Skin of body (tissue), 2 donors: Measurements from ENCODE around the gene PTGR2. TPM values are rescaled to one million over a fixed set of nuclear protein-coding genes. Genes with fewer than 3 reads are reported as not detected.
"Not testable (repeated sequence)": the region's sequence is repeated elsewhere in the genome, so short reads cannot be mapped to it uniquely, and the experiment has no call there.

Source experiments
- DNase-seq: peaks from one replicate; lab custom pipeline; 2025; lab: John Stamatoyannopoulos, UW
- total RNA-seq: library from RNA; depleted of rRNA; stranded (reverse); fragments of >200 nt; gene quantifications from one replicate; pipeline ENCODE4 v1.2.3, GENCODE V29; 2014

The PTGR2 gene
- total RNA-seq, result 3.7 TPM

DNA sequence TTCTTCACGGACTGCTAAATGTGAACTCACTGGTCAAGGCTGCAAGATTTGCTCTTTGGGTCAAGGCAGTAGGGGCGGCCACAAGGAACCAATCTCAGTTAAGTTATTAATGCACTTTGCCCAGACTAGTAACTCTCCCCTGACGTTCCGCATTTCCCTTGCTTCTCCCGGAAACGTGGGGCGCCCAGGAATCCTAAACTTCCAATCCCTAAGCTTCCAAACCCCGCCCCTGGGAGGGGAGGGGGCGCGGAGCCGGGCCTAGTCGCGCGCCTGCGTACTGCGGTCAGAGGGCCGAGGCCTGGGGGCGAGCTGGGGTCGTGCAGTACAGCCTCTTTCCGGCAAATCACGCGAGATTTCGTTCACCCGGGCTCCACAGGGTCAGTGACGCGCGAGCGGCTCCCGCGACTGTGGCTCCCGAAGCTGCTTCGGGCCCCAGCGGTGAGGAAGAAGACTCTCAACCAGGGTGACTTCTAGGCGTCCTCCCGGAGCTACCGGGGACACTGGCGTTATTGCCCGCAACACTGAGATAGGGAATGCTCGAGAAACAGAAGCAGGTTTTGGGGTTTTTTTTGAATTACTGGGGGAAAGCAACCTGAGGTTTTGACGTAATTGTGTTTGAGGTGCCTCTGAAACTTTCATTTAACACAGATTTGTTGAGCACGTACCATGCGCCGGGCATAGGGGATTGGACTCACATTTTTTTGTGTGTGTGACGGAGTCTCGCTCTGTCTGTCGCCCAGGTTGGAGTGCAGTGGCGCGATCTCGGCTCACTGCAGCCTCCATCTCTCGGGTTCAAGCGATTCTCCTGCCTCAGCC lies at the start of gene PTGR2:
Gene PTGR2 (plus strand): TSS at position 265 of the 816 bp plus-strand sequence. CDS start 7,032 bp downstream, outside the sequence.
- DNase-seq, result peak; percentile 96

- DNase-seq, result no peak
Observed at GRCh38 chr14:73802431-73803188, 49.0 kb upstream of the PTGR2 start.

DNA sequence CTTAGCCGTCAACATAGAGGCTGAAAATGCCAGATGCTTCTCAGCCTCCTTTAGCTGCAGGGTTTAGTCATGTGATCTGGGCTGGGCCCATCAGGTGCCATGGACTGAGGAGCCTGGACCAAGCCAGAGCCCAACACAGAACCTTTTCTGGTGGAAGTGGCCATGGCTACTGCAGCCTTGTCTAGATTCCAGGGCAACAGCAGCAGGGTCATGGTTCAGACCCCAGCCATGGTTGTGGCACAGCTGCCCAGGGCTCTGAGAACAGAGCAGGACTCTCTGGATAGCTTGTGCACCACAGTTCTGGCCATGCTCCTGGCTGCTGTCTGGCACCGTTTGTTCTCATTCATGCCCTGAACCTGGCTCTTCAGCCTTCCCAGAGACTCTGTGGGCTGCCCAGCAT lies 47.0 kb upstream of the PTGR2 start:
- DNase-seq, result no peak

DNA sequence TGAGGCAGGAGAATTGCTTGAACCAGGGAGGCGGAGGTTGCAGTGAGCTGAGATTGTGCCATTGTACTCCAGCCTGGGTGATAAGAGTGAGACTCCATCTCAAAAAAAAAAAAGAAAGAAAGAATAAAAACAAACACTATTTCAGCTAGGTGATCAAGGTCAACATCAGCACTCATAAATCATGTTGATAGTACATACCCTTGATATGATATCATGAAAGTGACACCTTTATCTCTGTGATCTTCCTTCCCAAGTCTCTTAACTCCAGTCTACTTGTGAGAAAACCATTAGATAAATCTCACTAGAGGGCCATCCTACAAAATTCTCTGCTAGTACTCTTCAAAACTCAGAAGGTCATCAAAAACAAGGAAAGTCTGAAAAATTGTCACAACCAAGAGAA lies 44.2 kb upstream of the PTGR2 start:
- DNase-seq, result no peak

- DNase-seq, result no peak
Observed at GRCh38 chr14:73809391-73809790, 42.2 kb upstream of the PTGR2 start.

- DNase-seq, result no peak
Observed at GRCh38 chr14:73810478-73811163, 41.0 kb upstream of the PTGR2 start.

- no peak for DNase-seq
Observed at GRCh38 chr14:73811164-73811503, 40.5 kb upstream of the PTGR2 start.

GRCh38 chr14:73814153-73814552 lies 37.5 kb upstream of the PTGR2 start:
- DNase-seq, result no peak

GRCh38 chr14:73815849-73816248 lies 35.8 kb upstream of the PTGR2 start:
- no peak for DNase-seq

DNA sequence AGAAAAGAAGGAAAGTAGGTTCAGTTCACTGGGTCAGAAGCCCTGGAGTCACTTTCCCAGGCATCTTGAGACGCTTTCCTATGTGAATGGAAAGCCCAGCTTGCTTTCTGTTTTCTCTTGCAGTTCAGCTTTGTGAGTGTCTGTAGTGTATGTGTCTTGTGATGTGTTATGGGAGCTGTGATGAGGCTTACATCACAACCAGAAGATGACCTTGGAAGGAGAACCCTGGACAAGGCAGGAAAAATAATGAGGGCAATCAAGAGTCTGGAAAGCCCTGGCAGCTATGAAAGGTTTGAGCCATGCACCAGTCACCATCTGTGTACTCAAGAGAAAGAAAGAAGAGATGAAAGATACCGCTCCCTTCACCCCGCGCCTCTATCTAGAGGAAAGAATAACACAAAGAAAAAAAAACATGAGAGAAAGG lies 35.2 kb upstream of the PTGR2 start:
- DNase-seq, result no peak

GRCh38 chr14:73817020-73817655 lies 34.5 kb upstream of the PTGR2 start:
- DNase-seq, result no peak

DNA sequence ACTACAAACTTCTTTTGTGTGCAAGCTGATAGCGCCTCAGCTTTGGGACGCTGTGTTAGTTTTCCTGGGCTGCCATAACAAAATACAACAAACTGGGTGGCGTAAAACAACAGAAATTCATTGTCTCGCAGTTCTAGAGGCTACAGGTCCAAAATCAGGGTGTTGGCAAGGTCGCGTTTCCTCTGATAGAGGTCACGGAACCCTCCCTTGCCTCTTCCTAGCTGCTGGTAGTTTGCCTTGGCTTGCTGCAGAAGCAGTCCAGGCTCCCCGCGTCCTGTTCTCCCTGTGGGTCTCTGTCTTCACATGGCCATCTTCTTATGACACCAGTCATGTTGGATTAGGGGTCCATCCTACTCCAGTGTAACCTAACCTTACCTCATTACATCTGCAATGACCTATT lies 32.8 kb upstream of the PTGR2 start:
- DNase-seq, result no peak

DNA sequence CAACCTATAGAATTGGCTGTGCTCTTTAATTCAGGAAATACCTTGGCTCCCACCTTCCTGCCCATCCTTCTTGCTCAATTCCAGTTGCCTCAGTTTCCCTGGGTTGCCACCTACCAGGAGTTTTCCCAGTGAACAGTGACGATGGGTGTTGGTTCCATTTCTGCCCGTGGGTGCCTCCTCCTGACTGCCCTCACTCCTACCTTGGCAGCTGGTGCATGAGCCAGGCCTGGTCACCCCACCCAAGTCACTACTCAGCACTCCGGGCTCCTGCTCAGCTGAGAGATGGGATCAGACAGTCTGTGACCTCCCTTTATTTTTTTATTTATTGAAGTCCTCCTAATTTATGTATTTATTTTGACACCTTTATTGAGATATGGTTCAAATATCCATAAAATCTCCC lies 31.0 kb upstream of the PTGR2 start:
- no peak for DNase-seq

DNA sequence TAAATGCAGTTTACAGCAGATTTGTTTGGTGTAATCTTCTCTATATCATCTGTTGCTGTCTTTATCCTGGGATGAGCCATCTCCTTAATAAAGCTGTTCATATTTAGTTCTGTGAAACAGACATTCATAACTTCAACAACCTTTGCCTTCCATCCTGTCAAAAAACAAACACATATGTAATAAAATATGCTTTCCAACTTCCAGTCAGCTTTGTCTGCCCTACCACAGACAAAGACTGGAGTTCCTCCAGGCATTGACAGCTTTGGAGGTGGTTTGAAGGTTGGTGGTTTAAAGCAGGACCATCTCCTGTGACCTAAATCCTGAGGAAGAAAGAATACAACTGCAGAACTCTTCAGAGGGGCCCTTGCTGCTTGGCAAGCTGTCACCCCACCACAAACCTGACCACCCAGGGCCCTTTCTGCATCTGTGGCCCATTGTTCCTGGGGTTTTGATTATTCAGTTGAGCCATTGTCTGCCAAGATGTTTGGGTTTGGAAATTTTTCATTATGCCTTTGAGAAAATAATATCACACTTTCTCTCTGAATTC lies 28.2 kb upstream of the PTGR2 start:
- no peak for DNase-seq

DNA sequence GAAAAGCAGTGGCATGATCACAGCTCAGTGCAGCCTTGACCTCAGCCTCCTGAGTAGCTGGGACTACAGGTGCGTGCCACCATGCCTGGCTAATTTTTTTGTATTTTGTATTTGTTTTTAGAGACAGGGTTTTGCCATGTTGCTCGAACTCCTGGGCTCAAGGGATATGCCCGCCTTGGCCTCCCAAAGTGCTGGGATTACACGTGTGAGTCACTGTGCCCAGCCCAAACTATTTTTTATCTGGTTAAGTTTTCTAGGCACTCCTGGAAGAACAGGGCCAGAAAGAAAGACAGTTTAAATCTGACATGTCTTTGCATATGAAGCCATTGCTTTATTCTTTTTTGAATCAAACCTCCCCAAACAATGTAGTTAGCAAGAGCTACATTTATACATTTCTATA lies 27.5 kb upstream of the PTGR2 start:
- no peak for DNase-seq

DNA sequence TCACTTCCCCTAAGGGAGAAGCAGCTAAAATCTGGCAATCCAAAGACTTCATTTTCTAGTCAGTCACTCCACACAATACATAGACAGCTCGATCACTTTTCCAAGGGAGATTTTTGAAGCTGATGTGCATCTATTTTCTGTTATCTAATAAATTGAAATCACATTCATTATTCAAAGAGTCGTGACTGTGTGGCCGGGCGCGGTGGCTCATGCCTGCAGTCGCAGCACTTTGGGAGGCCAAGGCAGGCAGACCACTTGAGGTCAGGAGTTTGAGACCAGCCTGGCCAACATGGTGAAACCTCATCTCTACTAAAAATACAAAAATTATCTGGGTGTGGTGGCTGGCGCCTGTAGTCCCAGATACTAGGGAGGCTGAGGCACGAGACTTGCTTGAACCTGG lies 27.1 kb upstream of the PTGR2 start:
- DNase-seq, result no peak

- DNase-seq, result peak; percentile 85
Observed at GRCh38 chr14:73825551-73826188, 26.0 kb upstream of the PTGR2 start.

GRCh38 chr14:73827190-73827589 lies 24.4 kb upstream of the PTGR2 start:
- DNase-seq, result not testable (repeated sequence)

DNA sequence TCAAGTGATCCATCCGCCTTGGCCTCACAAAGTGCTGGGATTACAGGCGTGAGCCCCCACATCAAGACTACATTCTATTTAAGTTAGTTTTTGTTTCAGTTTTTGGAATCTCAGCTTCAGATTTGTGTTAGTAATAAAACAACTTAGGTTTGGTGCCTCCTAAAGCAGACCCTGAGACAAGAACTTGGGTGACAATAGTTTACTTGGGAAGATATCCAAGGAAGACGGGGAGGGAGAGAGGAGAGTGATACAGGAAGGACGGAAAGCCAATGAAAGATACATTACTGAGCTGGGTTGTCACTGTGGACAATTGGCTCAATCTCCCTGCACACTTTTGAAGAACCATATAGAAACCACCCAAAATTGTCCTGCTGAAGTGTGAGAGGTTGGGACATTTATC lies 22.6 kb upstream of the PTGR2 start:
- no peak for DNase-seq

GRCh38 chr14:73829526-73830431 lies 21.9 kb upstream of the PTGR2 start:
- no peak for DNase-seq
